ENCODE results near the gene RAB20.

DNA sequence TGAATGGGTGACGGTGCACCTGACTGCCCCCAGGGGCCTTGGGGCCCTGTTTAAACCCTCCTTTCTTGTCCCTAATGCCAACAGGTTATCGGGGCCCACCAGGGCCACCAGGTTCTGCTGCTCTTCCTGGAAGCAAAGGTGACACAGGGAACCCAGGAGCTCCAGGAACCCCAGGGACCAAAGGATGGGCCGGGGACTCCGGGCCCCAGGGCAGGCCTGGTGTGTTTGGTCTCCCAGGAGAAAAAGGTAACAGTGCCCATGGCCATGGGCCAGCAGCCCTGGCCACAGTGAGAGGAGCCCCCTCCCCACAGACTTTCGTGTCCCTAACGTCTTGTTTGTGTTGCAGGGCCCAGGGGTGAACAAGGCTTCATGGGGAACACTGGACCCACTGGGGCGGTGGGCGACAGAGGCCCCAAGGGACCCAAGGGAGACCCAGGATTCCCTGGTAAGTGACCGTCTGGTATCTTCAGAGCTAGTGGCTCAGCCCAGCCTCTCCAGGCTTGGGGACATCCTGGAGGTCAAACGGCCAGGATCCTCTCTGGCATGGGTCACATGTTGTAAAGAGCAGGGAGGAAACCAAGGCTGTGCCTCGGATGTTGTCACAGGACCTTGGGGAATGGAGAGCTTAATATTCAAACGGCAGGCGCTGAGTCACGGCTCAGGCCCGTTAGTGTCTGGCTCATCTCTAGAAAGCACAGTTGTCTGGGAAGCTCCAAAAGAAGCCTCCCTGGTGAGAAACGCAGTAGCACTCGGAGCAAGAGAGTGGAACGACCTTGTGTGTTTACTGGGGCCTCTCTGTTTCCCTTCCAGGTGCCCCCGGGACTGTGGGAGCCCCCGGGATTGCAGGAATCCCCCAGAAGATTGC, 58.3 kb downstream of the RAB20 start:
- TF ChIP-seq, protein P1, sequence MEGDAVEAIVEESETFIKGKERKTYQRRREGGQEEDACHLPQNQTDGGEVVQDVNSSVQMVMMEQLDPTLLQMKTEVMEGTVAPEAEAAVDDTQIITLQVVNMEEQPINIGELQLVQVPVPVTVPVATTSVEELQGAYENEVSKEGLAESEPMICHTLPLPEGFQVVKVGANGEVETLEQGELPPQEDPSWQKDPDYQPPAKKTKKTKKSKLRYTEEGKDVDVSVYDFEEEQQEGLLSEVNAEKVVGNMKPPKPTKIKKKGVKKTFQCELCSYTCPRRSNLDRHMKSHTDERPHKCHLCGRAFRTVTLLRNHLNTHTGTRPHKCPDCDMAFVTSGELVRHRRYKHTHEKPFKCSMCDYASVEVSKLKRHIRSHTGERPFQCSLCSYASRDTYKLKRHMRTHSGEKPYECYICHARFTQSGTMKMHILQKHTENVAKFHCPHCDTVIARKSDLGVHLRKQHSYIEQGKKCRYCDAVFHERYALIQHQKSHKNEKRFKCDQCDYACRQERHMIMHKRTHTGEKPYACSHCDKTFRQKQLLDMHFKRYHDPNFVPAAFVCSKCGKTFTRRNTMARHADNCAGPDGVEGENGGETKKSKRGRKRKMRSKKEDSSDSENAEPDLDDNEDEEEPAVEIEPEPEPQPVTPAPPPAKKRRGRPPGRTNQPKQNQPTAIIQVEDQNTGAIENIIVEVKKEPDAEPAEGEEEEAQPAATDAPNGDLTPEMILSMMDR (IDR thresholded peaks at IDR 0.05 in 8 of 11, conservative IDR thresholded peaks at IDR 0.05 in 3 of 11) = no peak
- no peak for TF ChIP-seq POLR2A (IDR thresholded peaks at IDR 0.05)

Measured in spleen (tissue), 7 donors.